ENCODE measurements around the gene KMT2D.

Gene KMT2D

DNA sequence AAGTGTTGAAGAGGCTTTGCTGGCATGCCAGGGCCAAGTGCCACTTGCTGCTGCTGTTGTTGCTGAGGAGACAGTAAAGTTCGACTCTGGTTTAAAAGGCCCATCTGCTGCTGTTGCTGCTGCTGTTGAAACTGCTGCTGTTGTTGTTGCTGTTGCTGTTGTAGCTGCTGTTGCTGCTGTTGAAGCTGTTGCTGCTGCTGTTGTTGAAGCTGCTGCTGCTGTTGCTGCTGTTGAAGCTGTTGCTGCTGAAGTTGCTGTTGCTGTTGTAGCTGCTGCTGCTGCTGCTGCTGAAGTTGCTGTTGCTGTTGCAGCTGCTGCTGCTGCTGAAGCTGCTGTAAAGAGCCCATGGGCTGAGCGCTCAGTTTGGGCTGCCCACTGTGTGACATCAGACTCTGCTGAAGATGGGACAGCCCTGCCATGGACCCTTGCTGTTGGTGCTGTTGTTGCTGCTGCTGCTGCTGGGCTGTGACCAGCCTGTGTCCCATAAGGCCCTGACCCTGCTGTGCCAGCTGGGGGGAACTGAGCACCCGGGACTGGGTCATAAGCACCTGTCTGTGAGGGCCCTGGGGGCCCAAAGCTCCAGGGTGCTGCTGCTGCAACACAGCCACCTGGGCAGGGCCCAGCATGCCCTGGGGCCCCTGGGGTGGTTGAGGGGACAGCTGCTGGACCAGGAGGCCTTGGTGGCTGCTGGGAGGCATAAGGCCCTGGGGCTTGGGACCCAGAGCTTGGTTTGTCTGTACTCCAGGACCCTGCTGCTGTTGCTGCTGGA, 27.7 kb downstream of the KMT2D start:
- no peak for DNase-seq

DNA sequence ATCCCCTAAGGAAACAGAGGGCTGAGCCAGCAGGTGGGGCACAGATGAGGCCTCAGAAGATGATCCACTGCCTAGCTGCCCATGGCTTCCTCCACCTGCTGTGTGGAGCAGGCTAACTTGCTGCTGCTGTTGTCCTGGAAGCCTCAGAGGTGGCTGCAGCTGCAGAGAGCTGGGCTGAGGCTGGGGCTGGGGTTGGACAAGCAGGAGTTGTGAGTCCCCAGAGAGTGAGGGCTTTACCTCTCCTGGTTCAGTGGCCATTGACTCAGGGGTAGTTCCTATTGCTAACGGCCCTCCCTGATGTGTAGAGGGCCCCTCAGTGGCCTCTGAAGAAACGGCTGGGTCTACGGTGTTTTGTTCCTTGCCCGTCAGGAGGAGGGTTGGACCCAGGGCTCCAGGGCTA, 28.3 kb downstream of the KMT2D start:
- no peak for DNase-seq

DNA sequence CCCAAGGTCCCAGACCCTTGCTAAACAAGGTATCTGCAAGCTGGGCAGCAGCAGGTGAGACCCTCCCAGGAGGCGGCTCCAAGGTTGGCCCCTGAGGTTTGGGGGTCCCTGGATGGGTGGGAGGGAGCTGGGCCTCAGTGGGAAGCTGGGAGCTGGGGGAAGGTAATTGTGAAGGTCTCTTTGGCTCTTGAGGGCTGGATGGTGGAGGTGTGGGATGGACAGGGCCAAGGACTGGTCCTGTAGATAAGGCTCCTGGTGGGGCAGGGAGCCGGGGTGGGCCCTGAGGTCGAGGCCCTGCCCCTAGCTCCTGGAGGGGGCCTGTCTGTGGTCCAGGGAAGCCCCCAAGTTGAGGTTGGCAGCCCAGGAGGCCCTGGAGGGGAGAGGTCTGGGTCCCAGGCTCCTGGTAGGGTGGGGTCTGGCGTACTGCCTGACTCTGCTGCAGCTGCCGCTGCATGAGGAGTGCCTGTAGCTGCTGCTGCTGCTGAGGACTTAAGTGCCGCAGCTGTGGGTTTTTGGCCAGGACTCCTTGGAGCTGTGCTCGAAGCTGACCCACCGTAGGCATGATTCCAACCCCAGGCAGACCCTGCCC, 28.9 kb downstream of the KMT2D start:
- DNase-seq, result no peak

DNA sequence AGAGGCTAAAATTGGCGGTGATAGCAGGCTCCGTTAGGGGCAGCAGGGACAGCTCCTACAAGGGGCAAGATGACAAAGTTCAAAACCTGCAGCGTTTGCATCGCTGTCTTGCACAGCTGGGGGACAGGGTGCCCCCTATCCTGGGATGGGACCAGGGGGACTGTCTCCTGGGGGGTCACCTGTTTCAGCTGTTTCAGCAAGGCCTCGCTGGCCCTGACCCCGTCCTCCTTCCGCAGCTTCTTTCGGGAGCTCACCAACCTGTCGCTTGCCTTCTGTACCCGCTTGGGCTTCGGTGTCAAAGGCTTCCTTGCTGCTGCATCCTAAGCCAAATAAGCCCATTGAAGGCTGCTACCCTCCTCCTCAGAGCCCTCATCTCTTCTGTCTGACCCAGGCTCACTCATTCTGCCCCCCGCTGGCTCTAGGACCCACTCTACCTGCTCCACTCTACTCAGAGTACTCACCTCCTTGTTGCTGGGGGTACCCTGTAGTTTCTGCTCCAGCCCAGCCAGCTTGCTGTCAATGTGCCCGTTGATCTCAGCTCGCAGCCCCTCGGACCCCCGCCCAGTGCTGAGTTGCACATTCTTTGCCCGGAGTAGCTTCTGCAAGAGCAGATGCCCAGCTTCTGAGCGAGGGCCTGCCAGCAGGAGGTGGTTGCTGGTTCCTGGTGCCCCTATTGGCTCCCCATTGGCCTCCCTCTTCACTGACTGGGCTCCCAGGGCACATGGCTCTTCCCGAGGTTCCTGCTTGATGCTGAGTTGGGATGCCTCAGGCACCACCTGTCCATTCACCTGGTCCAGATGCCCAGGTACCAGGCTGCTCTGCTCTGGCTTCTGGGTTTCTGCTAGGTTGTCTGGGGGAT, 29.7 kb downstream of the KMT2D start:
- no peak for DNase-seq

DNA sequence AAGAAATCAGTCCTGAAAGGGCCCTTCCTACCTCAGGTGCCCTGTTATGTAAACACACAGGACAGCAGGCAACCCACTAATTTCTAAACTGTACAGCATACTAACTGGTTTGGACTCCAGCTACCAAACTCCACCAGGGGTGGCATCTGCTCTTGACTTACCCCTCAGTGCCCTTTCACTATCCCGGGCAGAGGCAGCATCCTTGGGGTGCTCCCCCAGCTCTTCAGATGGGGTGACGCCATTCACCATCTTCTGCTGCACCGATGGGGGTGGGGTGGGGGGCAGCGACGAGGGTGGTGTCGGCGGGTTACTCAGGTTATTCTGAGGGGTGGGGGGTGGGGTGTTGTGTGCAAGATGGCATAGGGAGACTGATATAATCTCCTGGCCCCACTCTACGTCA, 30.5 kb downstream of the KMT2D start:
- no peak for DNase-seq

DNA sequence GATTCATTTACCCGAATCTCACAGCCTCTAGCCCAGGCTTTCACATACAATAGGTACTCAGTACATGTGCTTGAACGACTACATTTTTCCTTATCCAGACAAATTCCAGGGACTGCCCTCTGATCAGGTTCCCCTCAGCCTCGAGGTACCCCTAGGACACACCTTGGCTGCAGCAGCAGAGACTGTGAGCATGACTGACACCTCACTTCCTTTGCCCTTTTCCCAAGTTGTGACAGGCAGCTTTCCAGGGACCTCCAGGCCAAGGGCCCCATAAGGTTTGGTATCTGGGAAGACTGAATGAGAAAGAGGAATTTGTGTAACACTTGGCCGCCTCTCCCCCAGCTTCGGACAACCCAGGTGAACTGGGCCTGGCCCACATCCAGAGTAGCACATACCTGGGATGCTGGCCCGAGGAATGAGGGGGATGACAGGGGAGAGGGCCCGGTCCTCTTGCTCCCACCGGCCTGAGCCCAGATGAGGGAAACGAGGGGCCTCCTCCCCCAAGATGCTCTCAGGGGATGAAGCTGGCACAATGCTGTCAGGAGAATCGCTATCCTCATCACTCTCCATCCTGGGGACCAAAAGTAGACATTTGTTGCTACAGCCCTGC, 31.8 kb downstream of the KMT2D start:
- no peak for DNase-seq

DNA sequence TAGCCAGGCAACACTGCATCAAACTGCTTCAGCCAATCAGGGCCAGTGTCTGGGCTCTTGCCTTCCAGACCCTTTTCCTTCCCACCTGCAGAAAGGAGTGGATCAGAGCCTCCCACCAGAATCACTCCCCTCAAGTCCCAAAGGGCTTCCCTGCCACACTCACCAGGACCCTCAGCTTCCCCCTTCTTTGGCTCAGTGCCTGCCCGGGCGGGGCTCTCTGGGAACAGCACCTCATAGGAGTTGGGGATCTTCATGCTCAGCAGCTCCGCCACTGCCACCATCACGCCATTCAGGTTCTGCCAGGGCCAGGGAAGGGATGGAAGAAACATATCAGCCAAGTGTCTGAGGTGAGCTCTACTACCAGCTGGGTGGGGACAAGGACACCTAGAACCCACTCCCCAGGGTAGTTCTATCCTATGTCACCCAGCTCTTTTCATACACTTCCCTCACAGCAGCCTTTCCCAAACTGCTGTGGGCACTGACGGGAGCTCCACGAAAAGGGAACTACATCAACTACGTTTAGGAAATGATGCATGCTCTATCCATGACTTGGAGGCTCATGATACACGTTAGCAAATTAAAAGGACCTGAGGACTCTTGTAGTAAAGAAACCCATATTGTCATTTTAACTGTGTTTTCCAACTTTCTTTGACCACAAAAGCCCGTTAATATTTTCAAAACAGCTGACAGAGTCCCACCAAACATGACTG, 32.6 kb downstream of the KMT2D start:
- DNase-seq, result no peak

DNA sequence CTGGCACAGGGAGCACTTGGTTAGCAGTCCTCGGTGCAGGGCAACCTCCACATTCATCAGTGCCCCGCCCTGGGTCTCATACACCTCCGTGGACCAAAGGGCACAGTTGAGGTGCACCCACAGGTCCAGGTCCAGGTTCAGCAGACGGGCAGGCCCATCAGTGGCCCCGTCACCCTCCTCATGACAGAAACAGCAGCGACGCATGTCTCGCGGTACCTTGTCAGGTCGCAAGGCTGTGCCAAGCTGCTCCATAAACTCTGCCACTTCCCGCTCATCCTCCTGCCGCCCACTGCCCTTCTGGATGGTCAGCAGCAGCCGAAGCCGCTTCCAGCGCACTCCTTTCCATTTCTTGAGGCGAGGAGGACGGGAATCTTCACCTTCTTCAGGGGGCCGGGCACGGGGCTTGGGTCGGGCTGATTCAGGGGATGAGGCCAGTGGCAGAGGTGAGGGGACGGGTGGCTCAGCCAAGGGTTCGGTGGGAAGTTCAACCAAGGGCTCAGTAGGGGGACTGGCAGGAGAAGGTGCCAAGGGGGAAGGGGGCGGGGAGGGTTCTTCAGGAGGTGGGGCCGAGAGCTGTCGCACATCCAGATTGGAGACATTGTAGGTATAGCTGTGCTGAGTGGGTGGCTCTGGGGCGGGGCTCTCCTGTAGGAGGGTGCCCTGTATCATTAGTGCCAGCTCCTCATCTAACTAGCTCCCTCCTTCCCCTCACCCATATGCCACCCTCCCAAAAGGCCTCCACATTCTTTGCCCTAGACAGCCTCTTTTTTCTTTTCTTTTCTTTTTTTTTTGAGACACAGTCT, 33.7 kb downstream of the KMT2D start:
- no peak for DNase-seq

DNA sequence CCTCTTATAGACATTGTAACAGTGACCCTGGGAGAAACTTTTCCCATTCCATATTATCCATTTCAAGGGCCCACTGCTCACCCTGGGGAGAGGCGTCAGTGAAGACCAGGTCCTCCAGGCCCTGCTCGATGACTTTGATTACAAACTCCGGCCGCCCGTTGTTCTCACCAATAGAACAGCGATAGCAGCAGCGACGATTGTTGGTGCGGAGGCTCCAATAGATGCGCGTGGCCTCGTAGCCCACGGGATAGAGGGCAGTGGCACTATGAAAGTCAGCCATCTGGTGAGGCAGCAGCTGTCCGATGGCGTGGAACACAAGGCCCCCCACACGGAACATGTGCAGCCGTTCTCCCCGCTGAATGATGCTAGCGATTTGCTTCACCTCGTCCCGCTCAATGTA, 34.5 kb downstream of the KMT2D start:
- DNase-seq, result no peak

DNA sequence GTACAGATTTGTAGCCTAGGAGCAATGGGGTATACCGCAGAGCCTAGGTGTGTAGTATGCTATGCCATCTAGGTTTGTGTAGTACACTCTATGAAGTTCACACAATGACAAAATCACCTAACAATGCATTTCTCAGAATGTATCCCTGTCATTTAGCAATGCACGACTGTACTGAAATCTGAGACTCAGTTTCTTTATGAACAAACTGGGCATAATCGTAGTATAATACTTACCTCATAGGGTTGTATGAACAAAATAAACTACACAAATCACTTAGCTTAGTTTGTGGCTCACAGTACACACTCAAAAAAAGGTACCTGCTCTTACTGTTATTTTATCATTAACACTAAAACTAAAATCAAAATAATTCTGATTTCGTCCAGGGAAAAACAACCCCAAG, 35.1 kb downstream of the KMT2D start:
- no peak for DNase-seq

DNA sequence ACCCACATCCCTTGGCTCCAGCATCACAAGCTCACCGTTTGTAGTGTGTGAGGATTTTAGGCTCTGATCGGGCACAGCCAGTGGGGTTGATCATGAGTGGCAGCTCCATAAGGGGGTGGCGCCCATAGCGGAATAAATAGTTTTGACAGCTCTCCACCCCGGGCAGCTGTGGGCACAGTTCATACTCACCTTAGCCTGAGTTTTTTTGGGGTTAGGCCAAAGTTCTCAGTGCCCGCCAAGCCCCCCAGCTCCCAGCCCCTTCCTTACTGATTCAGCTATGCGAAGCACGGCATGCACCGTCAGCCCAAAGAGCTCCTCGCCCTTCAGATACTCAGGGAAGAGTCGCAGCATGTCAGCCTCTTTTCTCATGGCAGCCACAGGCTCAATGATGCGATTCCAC, 36.1 kb downstream of the KMT2D start:
- DNase-seq, result no peak

DNA sequence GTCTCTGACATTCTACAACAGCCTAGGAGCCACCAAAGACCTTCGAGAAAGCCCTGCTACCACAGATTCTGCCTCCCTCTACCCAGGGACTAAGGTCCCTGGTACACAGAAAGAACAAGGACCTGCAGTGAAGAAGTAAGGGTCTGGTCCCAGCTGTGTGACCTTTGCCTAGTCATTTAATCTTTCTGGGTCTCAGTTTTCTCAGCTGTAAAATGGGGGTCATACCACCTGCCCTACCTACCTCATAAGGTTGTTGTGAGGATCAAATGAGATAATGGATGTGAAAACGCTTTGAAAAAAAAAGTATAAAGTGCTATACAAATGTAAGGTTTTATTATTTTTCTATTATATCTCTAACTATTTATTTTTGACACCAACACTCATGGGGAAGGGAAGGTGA, 36.8 kb downstream of the KMT2D start:
- DNase-seq, result no peak

DNA sequence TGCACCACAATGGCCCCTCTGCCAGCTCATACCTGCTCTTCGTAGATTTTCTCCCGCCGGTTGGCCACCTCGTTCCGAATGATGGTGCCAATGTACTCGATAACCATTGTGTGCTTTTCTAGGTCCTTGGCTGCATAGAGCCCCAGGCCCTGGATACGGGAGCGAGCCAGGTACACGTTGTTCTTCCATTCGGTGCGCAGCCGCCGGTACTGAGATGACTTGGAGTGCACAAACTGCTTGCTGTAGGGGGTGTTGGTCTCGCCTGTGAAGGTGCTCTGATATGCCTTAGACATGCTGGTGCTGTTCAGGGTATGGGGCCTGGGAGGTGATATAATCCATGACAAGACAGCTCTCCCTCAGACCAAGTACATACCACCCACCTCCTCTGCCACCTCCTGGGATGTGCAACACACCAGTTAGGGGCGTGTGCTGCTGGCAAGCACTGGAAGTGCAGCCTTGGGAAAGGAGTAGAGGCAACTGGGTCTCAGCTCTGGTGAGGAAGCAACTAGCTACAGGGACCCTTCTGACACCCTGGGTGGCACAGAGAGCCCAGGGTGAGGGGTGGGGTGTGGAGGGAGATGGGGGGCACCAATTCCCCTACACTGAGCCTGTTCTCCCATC, 37.9 kb downstream of the KMT2D start:
- DNase-seq, result no peak

DNA sequence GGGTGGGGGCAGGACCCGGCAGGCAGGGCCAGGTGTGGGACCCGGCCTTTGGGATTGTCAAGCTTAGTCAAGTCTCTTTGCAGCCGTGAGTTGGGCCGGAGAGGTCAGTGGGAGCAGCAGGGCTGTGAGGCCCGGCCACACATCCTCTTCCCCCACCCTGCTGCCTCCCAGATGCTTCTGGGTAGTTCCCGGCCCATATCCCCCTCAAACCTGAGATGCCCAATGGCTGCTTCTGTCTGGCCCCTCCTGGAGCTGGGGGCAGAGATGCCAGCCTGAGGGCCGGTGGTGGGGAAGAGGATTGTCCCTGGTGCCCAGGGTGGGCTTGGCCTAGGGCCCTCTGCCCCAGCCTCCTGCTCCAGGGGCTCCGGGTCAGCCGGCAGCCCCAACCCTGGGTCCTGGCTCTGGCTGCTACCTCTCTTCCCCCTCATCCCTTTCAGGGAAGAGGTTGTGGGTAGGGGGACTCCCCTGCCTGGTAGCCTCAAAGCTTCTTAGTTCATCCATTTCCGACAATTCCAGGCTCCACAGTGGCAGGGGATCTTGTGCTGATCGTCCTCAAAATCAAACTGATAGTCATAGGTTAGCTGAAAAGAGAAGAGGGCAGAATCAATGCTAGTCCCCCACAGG, 39.2 kb downstream of the KMT2D start:
- DNase-seq, result no peak

DNA sequence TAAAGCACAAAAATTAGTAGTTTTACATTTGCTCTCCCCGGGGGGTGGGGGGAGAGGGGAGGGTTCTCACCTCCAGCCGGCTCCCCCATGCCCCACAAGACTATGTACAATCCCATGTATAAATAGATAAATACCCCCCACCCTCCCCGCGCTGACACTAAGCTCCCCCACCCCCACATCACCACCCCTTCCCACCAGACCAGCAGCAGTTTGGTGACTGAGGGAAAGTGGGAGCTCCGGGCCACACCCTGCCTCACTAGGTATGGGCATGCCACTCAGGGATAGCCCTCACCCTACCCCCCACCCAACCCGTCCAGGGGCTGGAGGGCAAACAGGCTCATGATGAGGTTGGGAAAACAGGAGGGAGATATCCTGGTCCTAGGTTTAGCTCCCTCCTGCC, 40.2 kb downstream of the KMT2D start:
- no peak for DNase-seq

DNA sequence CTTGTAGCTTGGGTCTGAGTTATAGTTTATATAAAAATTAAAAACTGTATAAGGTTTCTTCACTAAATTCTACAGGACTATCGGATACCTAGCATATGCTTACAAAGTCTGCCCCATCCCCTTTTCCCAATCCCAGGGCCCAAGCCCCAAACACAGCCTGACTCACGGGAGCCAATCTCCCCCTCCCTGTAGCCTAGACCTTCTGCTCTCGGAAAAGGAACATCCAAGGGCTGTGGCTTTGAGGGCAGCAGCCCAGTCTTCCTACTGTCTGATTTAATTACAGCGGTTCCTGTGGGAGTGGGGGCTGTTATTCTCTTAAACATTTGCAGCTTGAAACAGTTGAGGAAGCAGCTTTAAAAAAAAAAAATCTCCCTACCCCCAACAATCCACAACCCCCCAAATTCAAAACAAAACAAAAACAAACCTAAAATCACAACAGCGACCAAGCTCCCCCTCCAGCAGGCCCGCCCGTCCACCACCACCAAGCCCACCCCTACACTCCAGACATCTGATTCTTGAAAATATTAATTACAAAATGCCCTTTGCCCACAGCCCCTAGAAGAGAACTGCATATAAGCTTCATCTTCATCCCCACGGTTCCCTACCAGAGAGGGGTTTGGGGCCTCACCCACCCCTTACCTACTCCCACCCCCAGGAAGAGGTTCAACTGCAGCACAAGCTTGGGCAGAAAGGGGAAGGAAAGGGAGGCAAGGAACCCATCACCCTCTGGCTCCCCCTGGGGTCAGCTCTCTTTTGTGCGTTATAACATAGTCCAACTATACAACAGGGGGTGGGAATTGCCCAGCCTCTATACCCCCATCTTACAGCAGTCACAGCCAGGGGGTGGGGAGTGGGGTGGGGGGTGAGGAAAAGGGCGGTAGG, 40.9 kb downstream of the KMT2D start:
- peak; percentile 41 for DNase-seq

DNA sequence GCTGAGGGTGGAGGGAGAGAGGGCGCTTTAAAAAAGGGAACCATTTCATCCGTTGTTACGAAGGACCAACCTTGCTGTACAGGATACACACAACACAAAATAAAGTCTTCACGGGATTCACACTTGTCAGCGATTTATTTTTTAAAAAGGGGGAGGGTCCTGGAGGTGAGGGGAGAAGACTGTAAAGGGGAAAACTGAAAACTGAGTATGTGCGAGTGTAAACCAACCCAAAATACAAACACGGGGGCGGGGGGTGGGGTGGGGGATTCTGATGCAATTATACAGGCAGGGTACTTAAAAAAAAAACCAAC, 41.5 kb downstream of the KMT2D start:
- DNase-seq, result no peak

DNA sequence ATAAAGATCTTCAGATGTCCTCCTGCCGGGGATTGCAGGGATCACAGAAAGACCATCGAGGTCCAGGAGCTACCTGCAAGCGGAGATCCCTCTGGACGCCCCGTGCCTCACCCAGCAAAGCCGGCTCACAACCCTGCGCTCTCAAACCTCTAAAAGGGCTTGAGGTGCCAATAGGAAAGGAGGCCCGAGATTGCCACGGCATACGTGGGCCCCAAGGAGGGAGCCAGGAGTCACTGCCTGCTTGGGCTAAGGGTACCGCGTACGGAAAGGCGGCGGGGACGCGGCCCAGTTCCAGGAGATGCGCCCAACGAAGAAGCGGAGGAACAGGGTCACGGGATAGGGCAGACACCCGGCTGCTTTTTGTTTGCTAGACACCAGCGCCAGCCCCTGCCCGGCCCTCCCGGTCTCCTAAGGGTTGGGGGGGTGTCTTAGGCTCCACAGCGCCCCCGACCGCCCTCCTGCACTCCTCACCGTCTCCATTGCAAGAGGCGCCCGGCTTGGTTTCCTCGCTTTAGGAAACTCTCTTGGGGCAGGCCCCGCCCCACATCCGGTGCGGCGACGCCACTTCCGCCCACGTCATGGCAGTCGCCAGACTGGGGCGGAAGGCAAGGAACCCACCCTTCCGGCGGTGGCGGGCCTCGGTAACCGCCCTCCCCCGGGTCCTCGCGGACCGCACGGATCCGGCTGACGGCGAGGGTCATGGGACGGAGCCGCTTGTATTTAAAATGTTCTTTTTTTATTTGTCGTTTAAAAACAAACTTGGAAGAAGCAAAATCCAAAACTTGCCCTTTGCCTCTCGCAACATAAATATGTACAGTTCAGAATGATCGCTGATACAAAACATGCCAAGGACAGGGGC, 42.1 kb downstream of the KMT2D start, which contains the start of gene PRKAG1:
TSS of gene PRKAG1 (minus strand) at position 516 of the 859 bp plus-strand sequence. CDS start at position 480, 36 bp downstream.
- peak; percentile 95 for DNase-seq

DNA sequence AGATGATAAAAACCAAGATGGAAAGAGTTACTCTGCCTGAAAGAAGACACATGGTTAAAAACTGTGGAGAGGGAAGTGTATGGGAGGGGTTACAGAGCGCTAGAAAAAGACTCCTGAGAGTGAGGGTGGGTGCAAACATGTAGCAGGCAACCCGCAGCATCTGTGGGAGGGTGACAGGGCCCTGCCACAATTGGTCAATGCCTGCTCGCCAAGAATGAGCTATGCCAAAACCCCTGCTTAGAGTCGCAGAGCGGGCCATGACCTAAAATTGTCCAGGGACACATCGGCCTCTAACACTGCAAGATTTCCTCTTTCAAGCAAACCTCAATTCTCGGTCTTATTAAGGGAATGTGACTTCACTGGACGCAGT, 42.7 kb downstream of the KMT2D start:
- DNase-seq, result no peak

All from NCI-H510A treated with DMSO at 0.1 percent for 48 hours (cell line).